ENCODE results near the gene KRTAP10-8. TPM values are rescaled to one million over a fixed set of nuclear protein-coding genes. Genes with fewer than 3 reads are reported as not detected.
"Not testable (repeated sequence)": the region's sequence is repeated elsewhere in the genome, so short reads cannot be mapped to it uniquely, and the experiment has no call there.

Gene KRTAP10-8
- total RNA-seq, 1 donor from 2014 or later = not detected

DNA sequence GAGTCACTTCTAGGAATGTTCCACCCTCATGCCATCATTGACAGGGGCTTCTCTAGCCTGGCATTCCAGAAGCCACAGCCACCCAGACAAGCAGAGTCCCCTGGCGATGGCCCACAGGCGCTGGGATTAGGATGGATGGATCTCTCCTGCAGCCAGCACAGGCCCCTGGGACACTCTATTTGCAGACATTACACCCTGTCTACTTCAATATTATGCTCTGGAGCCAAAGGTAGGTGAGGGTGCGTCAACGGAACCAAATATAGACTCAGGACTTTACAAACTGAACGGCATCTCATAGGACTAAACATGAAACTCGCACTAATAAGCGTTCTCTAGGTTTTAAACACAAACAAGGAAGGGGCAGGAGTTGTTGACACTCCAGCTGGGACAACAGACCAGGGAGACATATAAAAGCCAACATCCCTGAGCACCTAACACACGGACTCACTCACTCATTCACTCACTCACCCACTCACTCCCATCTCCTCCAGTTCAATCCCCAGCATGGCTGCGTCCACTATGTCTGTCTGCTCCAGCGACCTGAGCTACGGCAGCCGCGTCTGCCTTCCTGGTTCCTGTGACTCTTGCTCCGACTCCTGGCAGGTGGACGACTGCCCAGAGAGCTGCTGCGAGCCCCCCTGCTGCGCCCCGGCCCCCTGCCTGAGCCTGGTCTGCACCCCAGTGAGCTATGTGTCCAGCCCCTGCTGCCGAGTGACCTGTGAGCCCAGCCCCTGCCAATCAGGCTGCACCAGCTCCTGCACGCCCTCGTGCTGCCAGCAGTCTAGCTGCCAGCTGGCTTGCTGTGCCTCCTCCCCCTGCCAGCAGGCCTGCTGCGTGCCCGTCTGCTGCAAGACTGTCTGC lies 11.5 kb upstream of the KRTAP10-8 start, which contains the start of gene KRTAP10-7:
KRTAP10-7 (plus strand) TSS at position 480 of the 861 bp plus-strand sequence; CDS start at position 505, 25 bp downstream.
- ATAC-seq = not testable (repeated sequence)

DNA sequence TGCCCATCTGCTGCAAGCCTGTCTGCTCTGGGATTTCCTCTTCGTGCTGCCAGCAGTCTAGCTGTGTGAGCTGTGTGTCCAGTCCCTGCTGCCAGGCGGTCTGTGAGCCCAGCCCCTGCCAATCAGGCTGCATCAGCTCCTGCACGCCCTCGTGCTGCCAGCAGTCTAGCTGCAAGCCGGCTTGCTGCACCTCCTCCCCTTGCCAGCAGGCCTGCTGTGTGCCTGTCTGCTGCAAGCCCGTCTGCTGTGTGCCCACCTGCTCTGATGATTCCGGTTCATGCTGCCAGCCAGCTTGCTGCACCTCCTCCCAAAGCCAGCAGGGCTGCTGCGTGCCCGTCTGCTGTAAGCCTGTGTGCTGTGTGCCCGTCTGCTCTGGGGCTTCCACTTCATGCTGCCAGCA lies 10.8 kb upstream of the KRTAP10-8 start:
- peak; percentile 56 for ATAC-seq

DNA sequence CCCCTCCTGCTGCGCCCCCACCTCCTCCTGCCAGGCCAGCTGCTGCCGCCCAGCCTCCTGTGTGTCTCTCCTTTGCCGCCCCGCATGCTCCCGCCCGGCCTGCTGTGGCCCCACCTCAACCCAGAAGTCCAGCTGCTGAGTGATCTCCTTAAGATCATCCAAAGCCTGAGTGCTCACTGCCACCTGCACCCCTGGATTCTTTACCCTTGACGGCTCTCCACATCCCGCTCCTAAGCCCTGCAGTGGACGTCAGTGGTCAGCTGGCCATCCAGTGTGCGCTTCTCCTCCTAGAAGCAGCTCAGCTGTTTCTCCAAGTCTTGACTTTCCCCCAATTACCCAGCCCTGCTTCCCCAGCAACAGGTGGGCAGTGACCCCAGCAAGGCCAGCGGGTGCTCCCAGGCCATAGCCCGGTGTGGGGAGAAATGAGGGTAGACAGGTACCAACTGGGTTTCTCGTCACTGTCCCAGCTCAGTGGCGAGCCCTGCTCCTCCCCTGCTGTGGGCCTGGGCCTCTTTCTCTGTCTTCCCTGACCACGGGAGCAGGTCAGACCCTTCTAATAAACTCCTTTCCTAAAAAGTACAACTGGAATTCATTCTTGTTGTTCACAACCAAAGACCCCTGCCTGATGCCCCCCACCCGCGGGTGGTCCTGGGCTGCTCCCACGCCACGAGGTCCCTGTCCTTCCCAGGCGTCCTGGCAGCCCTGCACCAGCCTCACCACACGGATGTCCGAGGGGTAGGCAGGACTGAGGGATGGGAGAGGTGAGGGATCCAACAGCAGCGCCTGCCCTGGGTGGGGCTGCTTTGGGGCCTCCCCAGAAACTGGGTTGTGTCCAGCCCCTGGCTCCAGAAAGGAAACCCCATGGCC lies 10.1 kb upstream of the KRTAP10-8 start:
- ATAC-seq = no peak

DNA sequence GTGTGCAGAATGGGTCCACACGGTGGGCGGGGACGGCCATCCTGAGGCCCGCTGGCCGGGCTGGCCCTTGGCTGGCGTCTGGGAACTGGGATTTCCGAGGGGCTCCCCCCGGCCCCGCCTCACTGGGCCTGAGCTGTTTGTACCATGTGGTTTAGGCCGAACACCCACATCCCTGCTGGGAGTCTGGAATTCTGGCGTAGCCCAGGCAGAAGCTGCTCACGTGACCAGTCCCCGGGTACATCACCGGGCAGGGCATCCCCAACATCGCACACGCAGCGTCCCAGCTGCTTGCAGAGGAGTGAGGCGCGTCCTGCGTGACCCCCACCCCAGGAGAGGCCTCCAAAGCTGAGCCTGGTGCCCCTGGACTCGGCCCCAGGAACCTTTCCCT lies 9.4 kb upstream of the KRTAP10-8 start:
- ATAC-seq = peak; percentile 20

DNA sequence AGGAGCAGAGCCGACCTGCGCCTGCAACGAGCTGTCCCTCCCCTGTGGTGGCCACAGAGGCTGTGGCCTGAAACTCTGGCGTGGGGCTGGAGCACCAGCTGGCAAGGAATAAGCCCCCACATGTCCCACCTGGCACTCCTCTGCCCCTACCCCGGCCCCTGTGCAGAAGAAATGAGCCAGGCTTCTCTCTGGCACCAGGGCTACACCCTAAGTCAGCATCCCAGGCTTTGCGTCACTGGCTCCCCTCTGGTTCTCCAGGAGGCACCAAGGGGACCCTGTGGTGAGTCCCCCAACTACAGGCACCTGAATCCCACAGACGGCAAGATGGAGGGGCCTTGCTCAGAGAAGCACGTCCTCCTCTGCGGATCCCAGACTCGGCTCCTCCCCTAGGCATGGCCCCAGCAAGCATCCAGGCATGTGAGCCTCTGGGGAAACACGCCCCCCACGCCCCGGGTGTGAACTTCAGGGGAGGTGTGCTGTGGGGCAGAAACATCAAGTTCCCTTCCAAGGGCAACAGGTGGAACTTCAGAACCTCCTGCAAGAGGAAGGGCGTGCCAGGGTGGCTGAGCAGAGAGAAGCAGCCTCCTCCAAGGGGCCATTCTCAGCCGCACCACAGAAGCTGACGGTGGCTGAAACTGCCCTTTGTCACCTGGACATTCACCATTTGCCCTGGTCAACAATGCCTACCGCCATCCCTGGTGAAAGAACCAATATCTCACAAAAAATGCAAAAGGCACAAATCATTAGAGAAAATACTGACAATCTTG lies 8.6 kb upstream of the KRTAP10-8 start:
- no peak for ATAC-seq

DNA sequence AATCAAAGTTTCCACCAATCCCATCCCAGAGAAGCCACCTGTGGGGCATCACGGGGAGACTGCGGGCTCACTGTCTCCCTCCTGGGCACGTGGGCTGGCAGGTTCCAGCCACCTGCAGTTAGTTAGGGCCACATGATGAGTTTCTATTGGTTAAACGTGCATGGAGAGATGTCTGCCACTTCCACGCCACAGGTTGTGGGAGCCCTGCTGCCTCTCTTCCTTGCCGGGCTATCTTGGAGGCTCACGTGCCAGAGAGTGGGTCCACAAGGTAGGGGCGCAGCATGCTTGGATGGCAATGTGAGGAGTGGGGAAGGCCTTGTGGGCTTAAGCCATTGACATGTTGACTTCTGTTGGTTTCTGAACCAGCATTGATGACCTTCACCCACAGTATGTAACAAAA lies 8.0 kb upstream of the KRTAP10-8 start:
- no peak for ATAC-seq

DNA sequence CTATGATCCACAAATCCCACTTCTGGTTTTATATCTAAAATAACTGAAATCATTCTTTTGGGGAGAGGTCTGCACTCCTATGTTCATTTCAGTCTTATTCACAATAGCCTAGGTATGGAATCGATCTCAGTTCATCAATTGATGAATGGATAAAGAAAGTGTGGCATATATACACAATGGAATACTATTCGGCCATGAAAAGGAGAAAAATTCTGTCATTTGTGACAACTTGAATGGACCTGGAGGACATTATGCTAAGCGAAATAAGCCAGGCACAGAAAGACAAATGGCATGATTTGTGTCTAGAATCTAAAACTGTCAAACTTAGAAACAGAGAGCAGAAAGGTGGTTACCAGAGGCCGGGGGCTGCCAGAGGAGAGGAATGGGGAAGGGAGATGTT lies 5.4 kb upstream of the KRTAP10-8 start:
- ATAC-seq = no peak

DNA sequence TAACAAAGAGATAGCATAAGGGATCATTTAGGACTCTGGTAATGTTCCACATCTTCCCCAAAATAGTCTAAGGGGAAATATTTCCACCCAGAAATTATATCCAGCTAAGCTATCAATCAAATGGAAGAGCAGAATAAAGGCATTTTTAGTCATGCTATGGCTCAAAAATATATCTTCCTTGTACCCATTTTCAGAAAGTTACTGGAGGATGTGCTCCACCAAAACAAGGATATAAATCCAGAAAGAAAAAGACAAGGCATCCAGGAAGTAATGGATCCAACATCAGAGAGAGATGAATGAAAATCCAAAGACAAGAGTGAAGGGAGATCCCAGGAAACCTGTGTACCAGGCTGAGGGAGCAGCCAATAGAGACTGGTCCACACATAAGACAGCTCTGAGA lies 2.7 kb upstream of the KRTAP10-8 start:
- no peak for ATAC-seq

DNA sequence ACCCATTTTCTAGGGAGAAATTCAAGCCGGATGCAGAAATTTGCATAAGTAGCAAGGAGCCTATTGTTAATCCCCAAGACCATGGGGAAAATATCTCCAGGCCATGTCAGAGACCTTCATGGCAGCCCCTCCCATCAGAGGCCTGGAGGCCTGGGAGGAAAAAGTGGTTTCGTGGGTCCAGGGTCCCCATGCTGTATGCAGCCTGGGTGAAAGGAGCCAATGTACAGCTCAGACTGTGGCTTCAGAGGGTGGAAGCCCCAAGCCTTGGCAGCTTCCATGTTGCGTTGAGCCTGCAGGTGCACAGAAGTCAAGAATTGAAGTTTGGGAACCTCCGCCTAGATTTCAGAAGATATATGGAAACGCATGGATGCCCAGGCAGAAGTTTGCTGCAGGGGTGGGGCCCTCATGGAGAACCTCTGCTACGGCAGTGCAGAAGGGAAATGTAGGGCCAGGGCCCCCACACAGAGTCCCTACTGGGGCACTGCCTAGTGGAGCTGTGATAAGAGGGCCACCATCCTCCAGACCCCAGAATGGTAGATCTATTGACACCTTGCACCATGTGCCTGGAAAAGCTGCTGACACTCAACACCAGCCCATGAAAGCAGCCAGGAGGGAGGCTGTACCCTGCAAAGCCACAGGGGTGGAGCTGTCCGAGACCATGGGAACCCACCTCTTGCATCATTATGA lies 1.6 kb upstream of the KRTAP10-8 start:
- ATAC-seq = not testable (repeated sequence)

DNA sequence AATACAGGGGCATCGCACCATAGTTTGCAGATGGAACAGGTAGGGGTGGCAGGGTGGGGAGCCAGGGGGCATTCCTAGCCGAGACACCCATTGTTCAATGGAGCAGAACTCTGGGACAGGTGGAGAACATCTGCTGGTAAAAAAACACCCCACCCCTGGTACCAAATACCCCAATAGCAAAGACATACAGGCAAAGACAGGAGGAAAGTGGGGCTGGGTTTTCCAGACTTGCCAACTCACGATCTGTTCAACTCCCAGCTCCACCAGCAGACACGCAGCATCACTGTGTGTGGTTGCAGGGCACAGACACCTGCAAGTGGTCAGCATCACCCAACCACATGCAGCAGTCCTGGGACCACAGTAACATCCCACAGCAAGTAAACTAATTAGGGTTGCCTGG lies 328 bp upstream of the KRTAP10-8 start:
- ATAC-seq = no peak

DNA sequence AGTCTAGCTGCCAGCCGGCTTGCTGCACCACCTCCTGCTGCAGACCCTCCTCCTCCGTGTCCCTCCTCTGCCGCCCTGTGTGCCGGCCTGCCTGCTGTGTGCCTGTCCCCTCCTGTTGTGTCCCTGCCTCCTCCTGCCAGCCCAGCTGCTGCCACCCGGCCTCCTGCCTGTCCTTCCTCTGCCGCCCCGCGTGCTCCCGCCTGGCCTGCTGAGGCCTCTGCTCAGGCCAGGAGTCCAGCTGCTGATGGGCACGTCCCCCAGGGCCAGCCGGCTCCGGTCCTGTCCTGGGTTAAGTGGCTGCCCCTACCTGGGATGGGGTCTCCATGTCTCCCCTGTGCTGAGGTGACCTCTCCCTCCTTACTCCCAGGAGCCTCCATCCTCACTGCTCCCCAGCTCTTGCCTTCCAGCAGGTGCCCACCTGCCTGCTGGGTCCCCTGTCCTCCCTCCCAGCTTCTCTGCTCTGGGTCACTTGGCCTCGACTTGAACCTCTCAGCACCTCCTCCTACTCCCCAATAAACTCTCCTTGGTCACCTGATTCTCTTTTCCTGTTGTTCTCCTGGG lies 870 bp downstream of the KRTAP10-8 start:
- ATAC-seq = no peak

DNA sequence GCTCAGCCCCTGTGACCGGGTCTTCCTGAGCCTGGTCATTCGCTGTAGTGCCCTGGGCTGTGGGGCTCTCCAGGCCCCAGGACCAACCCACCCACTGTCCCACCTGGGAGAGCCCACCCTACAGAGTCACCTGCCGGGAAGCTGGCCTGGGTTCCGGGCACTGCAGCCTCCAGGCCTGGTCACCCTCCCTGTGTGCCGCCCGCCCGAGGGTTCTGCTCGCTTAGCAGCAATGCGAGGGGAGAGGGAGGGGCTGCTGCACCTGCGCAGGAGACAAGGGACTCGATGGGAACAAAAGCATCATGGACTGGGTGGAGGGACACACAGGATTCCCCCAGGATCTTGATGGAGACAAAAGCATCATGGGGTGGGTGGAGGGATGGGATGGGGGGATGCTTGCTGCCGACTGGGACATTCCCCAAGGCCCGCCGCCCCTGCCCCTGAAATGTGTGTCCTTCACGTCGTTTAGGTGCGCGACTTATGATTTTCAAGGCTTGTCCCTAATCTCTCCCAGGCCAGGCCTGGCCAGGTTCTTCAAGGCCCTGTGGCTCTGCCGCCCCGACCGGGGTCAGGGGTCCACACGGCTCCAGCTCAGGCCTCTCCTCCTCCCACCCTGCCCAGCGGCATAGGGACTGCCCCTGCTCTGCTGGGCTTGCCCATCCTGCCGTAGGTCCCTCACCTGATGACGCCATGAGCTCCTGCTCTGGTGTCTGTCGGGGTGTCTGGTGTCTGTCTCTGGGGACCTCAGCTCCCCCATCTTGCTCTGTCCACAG lies 1.7 kb downstream of the KRTAP10-8 start:
- peak; percentile 14 for ATAC-seq

DNA sequence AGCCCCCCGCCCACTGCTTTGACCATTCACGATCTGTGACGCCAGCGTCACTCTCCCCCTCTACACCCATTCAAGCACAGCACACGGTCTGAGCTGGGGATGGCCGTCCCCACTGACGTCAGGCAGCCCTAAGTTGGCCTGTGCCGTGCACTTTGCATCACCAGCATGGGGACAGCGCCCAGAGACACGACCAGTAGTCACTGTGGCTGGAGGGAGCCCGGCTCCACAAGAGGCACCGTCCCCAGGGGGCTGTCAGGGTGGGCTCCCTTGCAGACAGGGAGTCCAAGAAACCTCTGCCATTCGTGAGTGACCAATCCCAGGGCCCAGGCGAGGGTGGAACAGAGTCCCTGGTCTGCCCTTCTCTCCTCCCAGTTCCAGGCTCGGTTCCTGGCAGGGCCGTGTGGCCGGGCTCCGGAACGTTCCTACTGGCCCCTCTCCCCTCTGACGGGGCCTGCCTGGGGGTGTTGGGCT lies 2.3 kb downstream of the KRTAP10-8 start:
- ATAC-seq = no peak

DNA sequence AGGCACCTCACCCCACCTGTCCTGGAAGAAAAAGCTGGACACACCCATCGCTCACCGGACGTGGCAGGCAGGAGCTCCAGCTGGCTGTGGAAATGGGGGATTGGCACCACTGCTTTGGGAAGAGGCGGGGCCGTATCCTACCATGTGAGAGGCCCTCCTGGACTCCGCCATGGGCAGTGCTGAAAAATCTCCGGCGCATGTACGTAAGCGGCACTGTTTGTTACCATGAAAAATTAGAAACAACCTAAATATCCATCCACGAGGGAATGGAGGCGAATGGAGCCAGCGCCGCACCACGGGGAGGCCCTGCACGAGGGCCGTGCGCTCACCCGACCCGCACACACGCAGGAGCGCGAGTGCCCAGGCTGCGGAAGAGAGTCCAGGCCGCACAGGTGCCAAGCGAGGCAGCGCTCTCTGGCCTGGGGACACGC lies 3.1 kb downstream of the KRTAP10-8 start:
- ATAC-seq = no peak

DNA sequence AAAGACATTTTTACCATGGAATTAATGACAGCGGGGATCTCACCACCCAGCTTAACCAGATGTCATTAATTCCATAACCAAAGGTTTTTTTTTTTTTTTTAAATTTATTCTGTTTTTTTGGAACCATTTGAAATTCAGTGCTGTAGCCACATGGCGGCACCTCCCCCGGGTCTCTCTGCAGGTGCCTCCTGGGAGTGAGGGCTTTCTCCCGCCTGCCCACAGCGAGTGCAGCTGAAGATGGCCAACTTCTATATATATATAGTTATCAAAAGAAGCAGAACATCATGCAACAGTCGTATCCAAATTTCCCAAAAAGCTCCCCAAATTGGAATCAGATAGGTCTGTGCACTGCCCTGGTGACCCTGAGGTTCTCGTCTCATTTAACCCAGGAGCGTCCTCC lies 3.6 kb downstream of the KRTAP10-8 start:
- ATAC-seq = no peak

DNA sequence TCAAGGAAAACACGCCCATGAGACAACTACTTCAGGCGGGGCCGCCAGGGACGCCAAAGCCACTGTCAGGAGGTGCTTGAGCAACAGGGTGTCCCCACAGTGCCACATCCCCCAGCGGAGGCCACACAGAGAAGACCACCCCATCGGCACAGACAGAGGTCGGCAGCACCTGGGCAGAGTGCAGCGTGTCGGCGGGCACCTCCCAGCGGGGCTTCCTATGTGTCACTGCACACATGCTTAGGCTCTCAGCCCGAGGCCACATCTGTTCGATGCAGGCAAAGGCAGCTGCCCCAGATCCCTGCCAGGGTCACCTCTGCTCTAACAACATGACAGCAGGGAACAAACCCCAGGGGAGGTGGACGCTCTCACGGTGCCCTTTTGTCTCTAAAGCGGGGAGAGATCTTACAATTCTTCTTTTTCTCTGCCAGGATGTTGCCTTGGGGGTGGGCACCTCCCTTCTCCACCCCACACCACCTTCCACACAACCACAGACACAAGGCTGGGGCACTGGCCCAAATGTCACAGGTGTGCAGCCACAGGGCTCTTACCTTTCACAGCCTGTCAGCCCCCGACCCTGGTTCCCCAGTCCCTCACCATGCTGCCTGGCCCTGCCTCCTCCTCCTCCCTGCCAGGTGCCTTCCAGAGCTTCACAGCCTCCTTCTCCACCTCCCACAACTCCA lies 4.2 kb downstream of the KRTAP10-8 start:
- no peak for ATAC-seq

DNA sequence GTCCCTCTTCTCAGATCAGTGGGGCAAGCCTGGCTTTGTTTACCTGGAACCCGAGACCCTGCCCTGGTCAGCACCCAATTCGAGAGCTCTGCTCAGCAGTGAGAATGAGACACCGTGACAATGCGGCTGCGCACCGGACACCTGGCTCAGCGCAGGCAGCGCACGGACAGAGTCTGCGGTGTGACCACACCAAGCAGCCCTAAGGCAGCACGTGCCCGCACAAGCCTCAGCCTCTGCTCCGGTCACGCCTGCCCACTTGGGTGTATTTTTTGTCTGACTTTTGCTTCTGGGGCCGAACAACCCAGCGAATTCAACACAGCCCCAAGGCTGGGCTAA lies 4.7 kb downstream of the KRTAP10-8 start:
- peak; percentile 36 for ATAC-seq

DNA sequence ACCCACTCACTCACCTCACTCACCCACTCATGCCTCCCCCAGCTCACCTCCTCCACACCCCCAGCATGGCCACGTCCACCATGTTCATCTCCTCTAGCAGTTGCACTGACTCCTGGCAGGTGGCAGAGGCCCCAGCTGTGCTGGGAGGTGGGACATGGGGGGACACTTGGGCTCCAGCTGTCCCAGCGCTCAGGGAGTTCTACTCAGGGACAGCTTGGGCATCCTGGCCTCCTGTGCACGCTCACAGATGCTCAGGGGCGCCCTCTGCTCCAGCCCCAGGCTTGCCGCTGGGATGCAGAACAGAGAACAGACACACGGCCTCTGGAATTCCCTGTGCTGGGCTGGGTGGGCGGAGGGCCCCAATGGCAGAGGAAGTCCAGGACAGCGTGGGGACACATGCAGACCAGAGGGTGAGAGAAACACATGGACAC lies 5.2 kb downstream of the KRTAP10-8 start:
- no peak for ATAC-seq

DNA sequence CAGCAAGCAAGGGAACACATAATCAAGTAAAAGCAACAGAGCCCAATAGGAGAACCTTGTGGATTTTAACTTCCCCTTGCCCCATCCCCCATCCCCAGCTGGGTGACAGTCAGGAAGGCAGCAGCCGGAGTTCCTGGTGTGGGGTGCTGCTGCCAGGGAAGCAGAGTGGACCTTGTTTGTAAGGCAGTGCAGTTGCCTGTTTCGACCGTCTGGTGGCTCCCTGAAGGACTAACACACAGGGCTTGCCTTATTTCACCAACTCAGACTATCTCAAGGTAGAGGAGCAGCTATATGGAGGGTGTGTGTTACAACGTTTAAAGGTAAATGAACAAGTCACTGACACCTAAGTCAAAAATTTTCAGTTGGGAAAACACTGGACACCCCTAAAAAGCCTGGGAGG lies 6.6 kb downstream of the KRTAP10-8 start:
- ATAC-seq = no peak

DNA sequence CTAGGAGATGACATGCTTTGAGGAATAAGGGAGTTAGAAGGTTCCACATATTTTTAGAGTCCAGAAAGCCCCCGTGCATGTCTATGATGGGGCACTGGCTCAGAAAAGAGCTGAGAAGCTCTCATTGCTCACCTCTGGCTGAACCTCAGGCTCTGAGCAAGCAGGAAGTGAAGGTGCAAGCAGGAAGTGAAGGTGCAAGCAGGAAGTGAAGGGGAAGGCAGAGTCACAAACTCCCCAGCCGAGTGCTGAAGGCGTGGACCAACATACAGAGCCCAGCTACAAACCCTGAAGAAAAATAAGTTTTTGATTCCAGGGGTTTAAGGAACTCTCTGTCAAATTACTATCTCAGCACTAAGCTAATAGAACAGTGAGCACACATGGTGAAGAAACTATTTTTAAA lies 7.0 kb downstream of the KRTAP10-8 start:
- peak; percentile 64 for ATAC-seq
